ENCODE measurements around the gene RHOBTB3.
A peak's percentile ranks its signal among the peaks of the same experiment; 100 is the strongest.

RHOBTB3 gene

DNA sequence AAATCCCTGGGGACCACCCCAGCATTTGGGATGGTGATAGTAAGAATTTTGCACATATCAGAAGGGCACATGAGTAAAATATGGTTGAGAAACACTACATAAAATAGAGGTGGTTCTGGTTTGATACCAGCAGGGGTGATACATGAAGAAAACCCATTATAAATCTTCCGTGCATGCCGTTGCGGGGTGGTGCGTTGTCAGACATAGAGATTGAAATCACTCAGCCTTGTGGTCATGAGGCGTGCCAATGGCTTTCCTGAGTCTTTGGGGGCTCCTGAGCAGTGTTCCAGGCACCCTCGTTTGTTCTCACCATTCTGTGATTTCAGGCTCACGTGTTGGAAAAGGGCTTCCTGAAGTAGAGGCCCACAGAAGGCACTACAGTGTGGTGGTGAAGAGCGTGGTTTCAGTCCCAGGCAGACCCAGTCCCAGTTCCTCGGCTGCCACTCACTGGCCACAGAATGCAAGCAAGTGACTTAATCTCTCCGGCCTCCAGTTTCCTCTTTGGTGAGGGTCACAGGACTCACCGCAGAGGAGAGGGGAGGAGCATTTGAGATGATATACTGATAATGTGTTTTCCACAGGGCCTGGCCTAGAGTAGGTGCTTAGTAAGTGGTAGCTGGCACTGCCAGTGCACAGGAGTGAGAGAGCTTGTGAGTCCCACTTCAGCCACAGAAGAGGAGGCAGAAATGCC, 111.9 kb downstream of the RHOBTB3 start:
- peaks cover 16% of the 10 kb centered on the region for H3K4me1 Mint-ChIP-seq
- H3K27ac Mint-ChIP-seq: peak overlapping the region; percentile 75
- no peaks in the 10 kb centered on the region for H3K27me3 Mint-ChIP-seq
- H3K36me3 Mint-ChIP-seq: no peaks in the 10 kb centered on the region
- ATAC-seq (ENCODE audit: low read depth) (peak; percentile 84), DNase-seq (ENCODE audit: low spot score in 2 of 2) (peak in 1 of 2 donors; percentile 34)
- no peaks in the 10 kb centered on the region for H3K9me3 Mint-ChIP-seq
- peak overlapping the region; percentile 46 for H3K4me3 Mint-ChIP-seq

DNA sequence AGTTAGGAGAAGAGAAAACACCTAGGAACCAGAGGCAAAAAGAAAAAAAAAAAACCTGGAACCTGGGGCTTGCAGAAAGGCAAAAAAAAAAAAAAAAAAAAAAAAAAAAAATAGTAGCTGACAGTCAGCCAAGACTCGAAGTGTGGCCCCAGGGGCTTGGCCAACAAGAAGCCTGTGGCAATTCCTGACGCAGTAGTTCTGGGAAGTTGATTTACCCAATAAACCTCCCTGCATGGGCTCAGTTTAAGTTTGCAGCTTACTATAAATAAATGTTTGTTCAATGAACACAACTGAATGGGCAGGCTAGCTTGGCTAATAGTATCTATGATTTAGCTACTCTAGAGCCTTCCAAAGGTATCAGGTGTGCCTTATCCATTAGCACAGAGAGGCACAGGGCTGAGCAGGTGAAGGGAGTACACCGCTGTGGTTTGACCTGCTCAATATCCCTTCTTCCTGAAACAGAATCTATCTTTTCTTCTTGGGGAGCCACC, 112.6 kb downstream of the RHOBTB3 start:
- H3K27me3 Mint-ChIP-seq: no peaks in the 10 kb centered on the region
- no peaks in the 10 kb centered on the region for H3K36me3 Mint-ChIP-seq
- ATAC-seq (ENCODE audit: low read depth) (no peak), DNase-seq (ENCODE audit: low spot score in 2 of 2) (no peak)
- H3K4me1 Mint-ChIP-seq: peaks cover 16% of the 10 kb centered on the region
- H3K27ac Mint-ChIP-seq: peak overlapping the region; percentile 75
- H3K4me3 Mint-ChIP-seq: no peak overlapping the region
- H3K9me3 Mint-ChIP-seq: no peaks in the 10 kb centered on the region

DNA sequence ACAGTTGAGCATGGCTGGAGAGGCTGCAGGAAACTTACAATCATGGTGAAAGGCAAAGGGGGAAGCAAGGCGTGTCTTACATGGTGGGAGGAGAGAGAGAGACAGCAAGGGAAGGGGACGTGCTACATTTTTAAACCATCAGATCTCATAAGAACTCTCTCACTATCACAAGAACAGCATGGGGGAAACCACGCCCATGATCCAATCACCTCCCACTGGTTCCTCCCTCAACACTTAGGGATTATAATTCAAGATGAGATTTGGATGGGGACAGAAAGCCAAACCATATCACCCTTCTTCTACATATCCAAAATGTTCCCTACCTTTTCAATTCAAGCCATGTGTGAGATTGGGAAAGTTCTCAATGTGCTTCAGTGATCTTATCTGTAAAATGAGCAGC, 114.3 kb downstream of the RHOBTB3 start:
- Mint-ChIP-seq H3K27me3 (no peaks in the 10 kb centered on the region), H3K4me3 (no peak overlapping the region), H3K4me1 (peaks cover 16% of the 10 kb centered on the region), H3K36me3 (no peaks in the 10 kb centered on the region), H3K9me3 (no peaks in the 10 kb centered on the region), H3K27ac (no peak overlapping the region)
- no peak for ATAC-seq (ENCODE audit: low read depth)
- DNase-seq (ENCODE audit: low spot score in 2 of 2): no peak

All from memory B cell (primary cell).